Endothelial cell of umbilical vein (primary cell): ENCODE data around the gene SPSB3. TPM values are rescaled to one million over a fixed set of nuclear protein-coding genes. Genes with fewer than 3 reads are reported as not detected.
A peak's percentile ranks its signal among the peaks of the same experiment; 100 is the strongest.

ENCODE experiments used
- BruUV-seq: library from RNA; stranded (reverse); fragments of 400-500 nt; replicated peaks from 2 replicates; lab custom pipeline; 2021; lab: Mats Ljungman, UMichigan
- CTCF ChIA-PET: fragments of 300-600, 350-600 bp; sonication (Branson Sonifier 250); formaldehyde crosslinking; loops from one replicate; lab custom pipeline; 2021; ENCODE audit warnings: antibody characterized with exemption, inconsistent platforms; lab: Charles Lee
- POLR2A ChIA-PET: fragments of 300-600, 350-600 bp; sonication (Branson Sonifier 250); formaldehyde crosslinking; loops from one replicate; lab custom pipeline; 2021; ENCODE audit warnings: antibody characterized with exemption, inconsistent platforms; lab: Charles Lee
- DNase-seq: peaks from one replicate; pipeline ENCODE4 v3.0.0-alpha.2; 2011; ENCODE audit warnings: low read depth, low spot score
- FAIRE-seq: peaks from 2 replicates; lab custom pipeline; 2011; peaks lifted over from hg19 to GRCh38; lab: Jason Lieb, UNC
- H2AFZ ChIP-seq: 2 replicates; pipeline ENCODE4 v1.6.0; 2012; ENCODE audit warnings: low read depth, low read length, control low read depth, inconsistent platforms
- H3K27ac ChIP-seq: 2 replicates; pipeline ENCODE4 v1.5.1; 2011; ENCODE audit warnings: low read depth, mild to moderate bottlenecking, control low read depth, low read length, moderate library complexity; ENCODE audit not compliant: insufficient read depth
- H3K27me3 ChIP-seq, 2 experiments: 2 replicates each; pipeline versions ENCODE4 v1.6.0 to v1.6.1; 2011; ENCODE audit warnings: low read length in 2 of 2, mixed read lengths in 1 of 2; ENCODE audit not compliant: control insufficient read depth in 2 of 2, insufficient read depth in 2 of 2
- H3K36me3 ChIP-seq, 2 experiments: 2 replicates in 1 of 2; 3 replicates in 1 of 2; pipeline ENCODE4 v1.5.1; 2011; ENCODE audit warnings: low read length in 2 of 2, mild to moderate bottlenecking in 1 of 2, moderate library complexity in 1 of 2; ENCODE audit not compliant: control insufficient read depth in 2 of 2, insufficient read depth in 2 of 2; ENCODE audit errors: extremely low read depth in 1 of 2
- H3K4me1 ChIP-seq: 3 replicates; pipeline ENCODE4 v1.5.1; 2011; ENCODE audit warnings: mild to moderate bottlenecking, low read length; ENCODE audit not compliant: control insufficient read depth, insufficient read depth; ENCODE audit errors: extremely low read depth
- H3K4me2 ChIP-seq: 2 replicates; pipeline ENCODE4 v1.6.1; 2011; ENCODE audit warnings: low read length, control low read depth, mixed read lengths; ENCODE audit not compliant: insufficient read depth
- H3K4me3 ChIP-seq, 3 experiments: fragments of 200-600 bp in 1 of 3; sonication (generic), shearing (Covaris generic) in 1 of 3; replicated peaks in 1 of 3; 2 replicates each; pipeline ENCODE4 v1.5.1; 2011 to 2016; ENCODE audit warnings: control low read depth in 3 of 3, low read length in 3 of 3, mild to moderate bottlenecking in 2 of 3, inconsistent platforms in 1 of 3, low read depth in 1 of 3, moderate library complexity in 1 of 3; ENCODE audit not compliant: insufficient read depth in 1 of 3
- H3K79me2 ChIP-seq: 2 replicates; pipeline ENCODE4 v1.6.0; 2012; ENCODE audit warnings: low read length, inconsistent platforms; ENCODE audit not compliant: control insufficient read depth, insufficient read depth
- H3K9ac ChIP-seq: replicated peaks from 2 replicates; pipeline ENCODE3; 2011; ENCODE audit warnings: low read length, control low read depth; ENCODE audit not compliant: insufficient read depth; ENCODE audit errors: extremely low read depth
- H3K9me1 ChIP-seq: replicated peaks from 3 replicates; pipeline ENCODE4 v1.6.0; 2011; ENCODE audit warnings: mild to moderate bottlenecking, low read length; ENCODE audit not compliant: control insufficient read depth, insufficient read depth; ENCODE audit errors: extremely low read depth
- H3K9me3 ChIP-seq: replicated peaks from 2 replicates; pipeline ENCODE4 v1.5.1; 2012; ENCODE audit warnings: low read length, inconsistent platforms; ENCODE audit not compliant: control insufficient read depth, insufficient read depth
- H4K20me1 ChIP-seq: replicated peaks from 2 replicates; pipeline ENCODE3; 2011; ENCODE audit warnings: mild to moderate bottlenecking, low read length; ENCODE audit not compliant: control insufficient read depth, insufficient read depth; ENCODE audit errors: extremely low read depth
- EZH2 ChIP-seq: IDR thresholded peaks from 2 replicates; pipeline ENCODE4 v1.6.1; 2012; ENCODE audit warnings: borderline replicate concordance, low read depth, mild to moderate bottlenecking, moderate library complexity, low read length, inconsistent platforms; ENCODE audit not compliant: severe bottlenecking
- FOS ChIP-seq: IDR thresholded peaks from 2 replicates; pipeline ENCODE4 v1.6.1; 2011; ENCODE audit warnings: mild to moderate bottlenecking, low read length, moderate library complexity, borderline replicate concordance; ENCODE audit not compliant: insufficient read depth
- GATA2 ChIP-seq: IDR thresholded peaks from 2 replicates; pipeline ENCODE4 v1.7.0; 2011; ENCODE audit warnings: low read depth, mild to moderate bottlenecking, moderate library complexity, mixed read lengths, low read length; ENCODE audit not compliant: insufficient read length, insufficient read depth
- JUN ChIP-seq: IDR thresholded peaks from 2 replicates; pipeline ENCODE4 v1.6.1; 2011; ENCODE audit warnings: borderline replicate concordance, low read depth; ENCODE audit not compliant: insufficient read length, insufficient read depth
- MYC ChIP-seq: IDR thresholded peaks from one replicate; pipeline ENCODE4 v1.6.1; 2011; ENCODE audit warnings: mild to moderate bottlenecking, low read depth, low read length
- POLR2A ChIP-seq: IDR thresholded peaks from 2 replicates; pipeline ENCODE4 v1.6.1; 2012; ENCODE audit warnings: low read depth, mild to moderate bottlenecking, control low read depth, low read length
- POLR2AphosphoS5 ChIP-seq: IDR thresholded peaks from 2 replicates; pipeline ENCODE4 v1.6.1; 2012; ENCODE audit warnings: low read depth, mild to moderate bottlenecking, control low read depth, low read length, moderate library complexity; ENCODE audit not compliant: insufficient read depth
- dilution Hi-C: fragments of 300-500 bp; cut with MboI; formaldehyde crosslinking; loops from one replicate; pipeline ENCODE4 v1.15.0; 2019; ENCODE audit warnings: low sequenced_read_pairs; ENCODE audit not compliant: extremely low pct_ligation_motif_present
- intact Hi-C: fragments of 100-400 bp; cut with micrococcal nuclease; formaldehyde crosslinking; loops from one replicate; pipeline ENCODE4 v1.10.0; 2022
- polyA plus RNA-seq, 4 experiments: library from polyadenylated mRNA; depleted of rRNA in 3 of 4; stranded (reverse) in 3 of 4; unstranded in 1 of 4; fragments of >200 nt; gene quantifications; 2 replicates each; pipeline versions ENCODE4 v1.2.1 to v1.2.3, GENCODE V29; 2011 to 2012; ENCODE audit warnings: missing spikeins in 1 of 4
- total RNA-seq: library from RNA; stranded (reverse); gene quantifications from 2 replicates; pipeline ENCODE4 v1.2.3, GENCODE V29; 2021
- TF ChIP-seq, protein P1 (sequence below): IDR thresholded peaks from 2 replicates; pipeline ENCODE4 v1.6.1; 2011; ENCODE audit not compliant: insufficient read depth, insufficient read length
- TF ChIP-seq, protein P2 (sequence below), 2 donors: IDR thresholded peaks; 1 replicate in 1 of 2; 2 replicates in 1 of 2; pipeline ENCODE4 v1.5.1; 2011; ENCODE audit warnings: low read length in 2 of 2, mild to moderate bottlenecking in 2 of 2, moderate library complexity in 2 of 2, control low read depth in 1 of 2, inconsistent platforms in 1 of 2, low read depth in 1 of 2; ENCODE audit not compliant: insufficient read depth in 1 of 2; ENCODE audit errors: extremely low read depth in 1 of 2

The SPSB3 gene
- total and polyA plus RNA-seq, 2 donors (not counting 3 experiments of a cell fraction or from before 2014, with no cell fraction given): 39.0 to 86.2 TPM

GRCh38 chr16:1773703-1774447, 8.5 kb downstream of the SPSB3 start:
- intact Hi-C loops: loop anchor here (1.0 kb wide), 1 partner anchor 8 kb away; the partner anchor contains the start of genes NUBP2 and SPSB3
- no TSS peak for BruUV-seq
- CTCF ChIA-PET: interaction anchor here (1.1 to 2.0 kb wide), 2 partner anchors 8 to 50 kb away, joined by 9 to 16 read pairs; partner anchors contain the start of genes NUBP2 and SPSB3

More at GRCh38 chr16:1773703-1774447, 8.5 kb downstream of the SPSB3 start:
- Histone ChIP-seq H4K20me1 (no peaks in the 10 kb centered on the region), H3K4me1 (peaks cover 19% of the 10 kb centered on the region), H3K9me1 (no peaks in the 10 kb centered on the region), H3K9ac (peak overlapping the region; percentile 80), H3K79me2 (peaks cover 17% of the 10 kb centered on the region), H3K4me3 (peak overlapping the region; percentile 26 to 83 (median 54)), H3K27ac (no peak overlapping the region), H2AFZ (peak overlapping the region; percentile 10), H3K27me3 (no peaks in the 10 kb centered on the region), H3K4me2 (peak overlapping the region; percentile 45), H3K36me3 (peaks cover 0 to 35% of the 10 kb centered on the region in 2 experiments), H3K9me3 (no peaks in the 10 kb centered on the region)
- DNase-seq (no peak), FAIRE-seq (peak; percentile 59)
- POLR2A ChIA-PET: interaction anchor here (1.4 kb wide), 1 partner anchor 9 kb away, joined by 6 read pairs; the partner anchor contains the start of genes NUBP2 and SPSB3
- TF ChIP-seq, protein P1, sequence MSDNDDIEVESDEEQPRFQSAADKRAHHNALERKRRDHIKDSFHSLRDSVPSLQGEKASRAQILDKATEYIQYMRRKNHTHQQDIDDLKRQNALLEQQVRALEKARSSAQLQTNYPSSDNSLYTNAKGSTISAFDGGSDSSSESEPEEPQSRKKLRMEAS: no peak
- TF ChIP-seq JUN (no peak), POLR2AphosphoS5 (no peak), EZH2 (no peak), POLR2A (no peak), FOS (no peak), GATA2 (no peak), MYC (no peak)
- TF ChIP-seq, protein P2, sequence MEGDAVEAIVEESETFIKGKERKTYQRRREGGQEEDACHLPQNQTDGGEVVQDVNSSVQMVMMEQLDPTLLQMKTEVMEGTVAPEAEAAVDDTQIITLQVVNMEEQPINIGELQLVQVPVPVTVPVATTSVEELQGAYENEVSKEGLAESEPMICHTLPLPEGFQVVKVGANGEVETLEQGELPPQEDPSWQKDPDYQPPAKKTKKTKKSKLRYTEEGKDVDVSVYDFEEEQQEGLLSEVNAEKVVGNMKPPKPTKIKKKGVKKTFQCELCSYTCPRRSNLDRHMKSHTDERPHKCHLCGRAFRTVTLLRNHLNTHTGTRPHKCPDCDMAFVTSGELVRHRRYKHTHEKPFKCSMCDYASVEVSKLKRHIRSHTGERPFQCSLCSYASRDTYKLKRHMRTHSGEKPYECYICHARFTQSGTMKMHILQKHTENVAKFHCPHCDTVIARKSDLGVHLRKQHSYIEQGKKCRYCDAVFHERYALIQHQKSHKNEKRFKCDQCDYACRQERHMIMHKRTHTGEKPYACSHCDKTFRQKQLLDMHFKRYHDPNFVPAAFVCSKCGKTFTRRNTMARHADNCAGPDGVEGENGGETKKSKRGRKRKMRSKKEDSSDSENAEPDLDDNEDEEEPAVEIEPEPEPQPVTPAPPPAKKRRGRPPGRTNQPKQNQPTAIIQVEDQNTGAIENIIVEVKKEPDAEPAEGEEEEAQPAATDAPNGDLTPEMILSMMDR (IDR thresholded peaks at IDR 0.05; ENCODE audit: extremely low read depth in 1 of 2, insufficient read depth in 1 of 2, low read depth in 1 of 2, low read length in 2 of 2): no peak
- dilution Hi-C loops: no loop called here
